HuH-7 (cell line): ENCODE data around the gene CSH1.
"Not testable (repeated sequence)": the region's sequence is repeated elsewhere in the genome, so short reads cannot be mapped to it uniquely, and the experiment has no call there.

Source experiments
- DNase-seq: peaks from one replicate; pipeline ENCODE4 v3.0.0; 2011; ENCODE audit warnings: low spot score

The CSH1 gene

GRCh38 chr17:63904796-63905195 lies 8.4 kb upstream of the CSH1 start:
- not testable (repeated sequence) for DNase-seq

- not testable (repeated sequence) for DNase-seq
Measured at GRCh38 chr17:63903787-63904201, 7.4 kb upstream of the CSH1 start.

GRCh38 chr17:63901971-63902370 lies 5.6 kb upstream of the CSH1 start:
- not testable (repeated sequence) for DNase-seq

GRCh38 chr17:63898899-63899798 lies 2.8 kb upstream of the CSH1 start:
- not testable (repeated sequence) for DNase-seq

- not testable (repeated sequence) for DNase-seq
Measured at GRCh38 chr17:63894821-63895220, 1.6 kb downstream of the CSH1 start.

GRCh38 chr17:63894021-63894420 lies 2.4 kb downstream of the CSH1 start:
- not testable (repeated sequence) for DNase-seq

GRCh38 chr17:63892316-63893037 lies 3.9 kb downstream of the CSH1 start:
- not testable (repeated sequence) for DNase-seq

GRCh38 chr17:63889026-63889848 lies 7.1 kb downstream of the CSH1 start:
- DNase-seq = peak; percentile 28

- DNase-seq = not testable (repeated sequence)
Measured at GRCh38 chr17:63885119-63885518, 11.3 kb downstream of the CSH1 start.

GRCh38 chr17:63882626-63883126 lies 13.7 kb downstream of the CSH1 start:
- DNase-seq = not testable (repeated sequence)

- DNase-seq = peak; percentile 76
Measured at GRCh38 chr17:63881935-63882601, 14.3 kb downstream of the CSH1 start, which contains the start of gene GH2. GH2 (minus strand) TSS chr17:63881944; CDS start chr17:63881801, 143 bp downstream.

- peak; percentile 47 for DNase-seq
Measured at GRCh38 chr17:63881337-63881736, 15.0 kb downstream of the CSH1 start.

- DNase-seq = no peak
Measured at GRCh38 chr17:63880706-63881105, 15.7 kb downstream of the CSH1 start.

- DNase-seq = not testable (repeated sequence)
Measured at GRCh38 chr17:63878413-63878812, 18.0 kb downstream of the CSH1 start.

GRCh38 chr17:63874693-63875092 lies 21.7 kb downstream of the CSH1 start:
- not testable (repeated sequence) for DNase-seq

GRCh38 chr17:63874061-63874626 lies 22.2 kb downstream of the CSH1 start:
- DNase-seq = not testable (repeated sequence)

- not testable (repeated sequence) for DNase-seq
Measured at GRCh38 chr17:63873577-63873976, 22.8 kb downstream of the CSH1 start, which contains the start of gene CSH2. CSH2 (minus strand) TSS chr17:63873677; CDS start chr17:63873614, 63 bp downstream.

- DNase-seq = not testable (repeated sequence)
Measured at GRCh38 chr17:63871646-63872365, 24.6 kb downstream of the CSH1 start.

- not testable (repeated sequence) for DNase-seq
Measured at GRCh38 chr17:63870292-63870665, 26.1 kb downstream of the CSH1 start.
